ENCODE data around the gene KPNA1.

- TF ChIP-seq CTCF (IDR thresholded peaks at IDR 0.05): peak in 2 of 7 experiments; percentile 0 to 11
- peak in 1 of 3 donors; percentile 3 for TF ChIP-seq POLR2A (IDR thresholded peaks at IDR 0.05)
Observed at GRCh38 chr3:122416966-122417365, 97.8 kb downstream of the KPNA1 start.
